Endodermal cell (in vitro differentiated cells): ENCODE measurements around the gene ASIC4. TPM values are rescaled to one million over a fixed set of nuclear protein-coding genes. Genes with fewer than 3 reads are reported as not detected.

Experiments
- DNase-seq: peaks from one replicate; pipeline ENCODE4 v3.0.0-alpha.2; 2017
- H3K27ac ChIP-seq: 2 replicates; pipeline ENCODE4 v1.5.1; 2013; ENCODE audit warnings: mild to moderate bottlenecking, low read depth, low read length, moderate library complexity
- H3K27me3 ChIP-seq: 2 replicates; pipeline ENCODE4 v1.6.1; 2013; ENCODE audit warnings: mild to moderate bottlenecking, low read length, moderate library complexity; ENCODE audit not compliant: insufficient read depth, control insufficient read depth, poor library complexity, severe bottlenecking
- H3K36me3 ChIP-seq: 2 replicates; pipeline ENCODE4 v1.7.0; 2013; ENCODE audit warnings: mild to moderate bottlenecking, low read length, moderate library complexity; ENCODE audit not compliant: control insufficient read depth, insufficient read depth
- H3K4me1 ChIP-seq: one replicate; pipeline ENCODE4 v1.7.0; 2013; ENCODE audit warnings: low read length; ENCODE audit not compliant: control insufficient read depth, insufficient read depth
- H3K4me3 ChIP-seq: 2 replicates; pipeline ENCODE4 v1.5.1; 2013; ENCODE audit warnings: mild to moderate bottlenecking, low read length, moderate library complexity
- H3K9ac ChIP-seq: 2 replicates; pipeline ENCODE4 v1.6.1; 2013; ENCODE audit warnings: mild to moderate bottlenecking, low read length, moderate library complexity; ENCODE audit not compliant: poor library complexity, severe bottlenecking; ENCODE audit errors: extremely low read depth
- H3K9me3 ChIP-seq: 2 replicates; pipeline ENCODE4 v1.6.1; 2013; ENCODE audit warnings: mild to moderate bottlenecking, low read length, moderate library complexity; ENCODE audit not compliant: control insufficient read depth
- H3K27ac Mint-ChIP-seq: 2 replicates; pipeline ENCODE4 v1.8.0; 2020; ENCODE audit warnings: mixed read lengths
- H3K27me3 Mint-ChIP-seq: 2 replicates; pipeline ENCODE4 v1.8.0; 2021; ENCODE audit warnings: mild to moderate bottlenecking, mixed read lengths; ENCODE audit not compliant: insufficient read depth
- H3K36me3 Mint-ChIP-seq: 2 replicates; pipeline ENCODE4 v1.8.0; 2020; ENCODE audit warnings: low read depth, mixed read lengths
- H3K4me1 Mint-ChIP-seq: 2 replicates; pipeline ENCODE4 v1.8.0; 2020; ENCODE audit warnings: mixed read lengths
- H3K4me3 Mint-ChIP-seq: 2 replicates; pipeline ENCODE4 v1.8.0; 2020; ENCODE audit warnings: mild to moderate bottlenecking, moderate library complexity, mixed read lengths
- H3K9me3 Mint-ChIP-seq: 2 replicates; pipeline ENCODE4 v1.8.0; 2020; ENCODE audit warnings: mild to moderate bottlenecking, mixed read lengths
- CTCF ChIP-seq: fragments of 200-600 bp; sonication (generic); conservative IDR thresholded peaks from 2 replicates; pipeline ENCODE4 v1.5.0; 2021; ENCODE audit warnings: antibody characterized with exemption, mild to moderate bottlenecking
- WGBS, 2 experiments: methylation state at CpG; one replicate each; pipeline versions ENCODE4 v1.1.5 to v1.1.7; 2013; ENCODE audit warnings: missing lambda C conversion rate in 2 of 2, mixed read lengths in 1 of 2; ENCODE audit not compliant: insufficient coverage in 1 of 2, insufficient read length in 1 of 2; 5-methylcytosine and 5-hydroxymethylcytosine counted together
- total RNA-seq, 2 donors: library from RNA; stranded (reverse); fragmentation: NEBNext Ultra II Directional in 1 of 2; extraction: Animal tissue kit (Norgen Biotek cat#: 25700) in 1 of 2; gene quantifications; 2 replicates in 1 of 2; 3 replicates in 1 of 2; pipeline ENCODE4 v1.2.1, GENCODE V29; 2021

The ASIC4 gene
- total RNA-seq, 2 donors from 2014 or later, result 0.29 to 1.00 TPM

- no peaks in the 10 kb centered on the region for H3K36me3 Mint-ChIP-seq
- 93 to 98% methylated on average over 6 to 10 of the region's 10 CpGs for WGBS, 2 experiments
- no peak for TF ChIP-seq CTCF
- H3K27ac Mint-ChIP-seq, result no peak overlapping the region
- Histone ChIP-seq H3K9ac (no peak overlapping the region), H3K27me3 (peaks cover 59% of the 10 kb centered on the region), H3K36me3 (no peaks in the 10 kb centered on the region), H3K4me1 (peaks cover 4% of the 10 kb centered on the region), H3K27ac (no peak overlapping the region), H3K9me3 (no peaks in the 10 kb centered on the region), H3K4me3 (no peak overlapping the region)
- no peaks in the 10 kb centered on the region for H3K4me1 Mint-ChIP-seq
- no peak for DNase-seq
- H3K27me3 Mint-ChIP-seq, result peaks cover 74% of the 10 kb centered on the region
- no peak overlapping the region for H3K4me3 Mint-ChIP-seq
- H3K9me3 Mint-ChIP-seq, result no peaks in the 10 kb centered on the region
Observed at GRCh38 chr2:219490600-219491130, 23.6 kb upstream of the ASIC4 start.

- TF ChIP-seq CTCF, result no peak
- H3K27me3 ChIP-seq, result peaks cover 59% of the 10 kb centered on the region
- Mint-ChIP-seq H3K4me1 (peaks cover under 1% of the 10 kb centered on the region), H3K9me3 (no peaks in the 10 kb centered on the region), H3K4me3 (no peak overlapping the region), H3K27ac (no peak overlapping the region), H3K36me3 (no peaks in the 10 kb centered on the region), H3K27me3 (peaks cover 74% of the 10 kb centered on the region)
- H3K9ac ChIP-seq, result no peak overlapping the region
- WGBS, 2 experiments, result 85 to 94% methylated on average over 9 to 14 of the region's 14 CpGs
- peaks cover 4% of the 10 kb centered on the region for H3K4me1 ChIP-seq
- H3K36me3 ChIP-seq, result no peaks in the 10 kb centered on the region
- H3K9me3 ChIP-seq, result no peaks in the 10 kb centered on the region
- no peak for DNase-seq
- no peak overlapping the region for H3K27ac ChIP-seq
- no peak overlapping the region for H3K4me3 ChIP-seq
Observed at GRCh38 chr2:219491278-219491963, 22.9 kb upstream of the ASIC4 start.

- H3K9me3 ChIP-seq, result no peaks in the 10 kb centered on the region
- Mint-ChIP-seq H3K27me3 (peaks cover 74% of the 10 kb centered on the region), H3K9me3 (no peaks in the 10 kb centered on the region), H3K4me1 (peaks cover 3% of the 10 kb centered on the region), H3K27ac (no peak overlapping the region), H3K36me3 (no peaks in the 10 kb centered on the region), H3K4me3 (no peak overlapping the region)
- no peak overlapping the region for H3K4me3 ChIP-seq
- H3K36me3 ChIP-seq, result no peaks in the 10 kb centered on the region
- peaks cover 59% of the 10 kb centered on the region for H3K27me3 ChIP-seq
- peak; percentile 80 for TF ChIP-seq CTCF
- no peak overlapping the region for H3K27ac ChIP-seq
- peaks cover 7% of the 10 kb centered on the region for H3K4me1 ChIP-seq
- WGBS, 2 experiments, result 64 to 81% methylated on average over 9 to 20 of the region's 20 CpGs
- DNase-seq, result peak; percentile 92
- H3K9ac ChIP-seq, result no peak overlapping the region
Observed at GRCh38 chr2:219492575-219492974, 21.7 kb upstream of the ASIC4 start.
